ENCODE measurements around the gene OCIAD1.

Gene OCIAD1

DNA sequence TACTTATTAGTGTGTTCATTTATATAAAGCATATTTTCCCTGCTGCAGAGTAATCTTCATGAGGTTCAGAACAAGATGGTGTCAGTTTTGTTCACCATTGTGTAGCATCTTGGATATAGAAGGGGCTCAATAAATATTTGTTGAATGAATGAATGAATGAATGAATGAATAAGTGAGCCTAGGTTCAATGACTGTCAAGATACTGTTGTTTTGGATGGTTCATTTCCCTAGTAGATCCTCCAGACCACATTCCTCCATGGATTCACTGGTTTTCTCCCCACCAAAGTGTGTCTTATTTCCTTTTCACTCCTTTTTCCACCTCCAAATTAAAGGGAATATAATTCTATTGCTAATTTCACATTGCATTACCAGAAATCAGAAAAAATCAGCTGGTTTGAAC is 77.8 kb downstream of the OCIAD1 start:
- in situ Hi-C loops (cut with HindIII; ENCODE audit: low sequenced_read_pairs) = no loop called here
- no peak for DNase-seq (ENCODE audit: low read depth, low spot score)
- no peak overlapping the region for H3K4me3 ChIP-seq (ENCODE audit: low read depth, low read length)
- TF ChIP-seq, protein P1, sequence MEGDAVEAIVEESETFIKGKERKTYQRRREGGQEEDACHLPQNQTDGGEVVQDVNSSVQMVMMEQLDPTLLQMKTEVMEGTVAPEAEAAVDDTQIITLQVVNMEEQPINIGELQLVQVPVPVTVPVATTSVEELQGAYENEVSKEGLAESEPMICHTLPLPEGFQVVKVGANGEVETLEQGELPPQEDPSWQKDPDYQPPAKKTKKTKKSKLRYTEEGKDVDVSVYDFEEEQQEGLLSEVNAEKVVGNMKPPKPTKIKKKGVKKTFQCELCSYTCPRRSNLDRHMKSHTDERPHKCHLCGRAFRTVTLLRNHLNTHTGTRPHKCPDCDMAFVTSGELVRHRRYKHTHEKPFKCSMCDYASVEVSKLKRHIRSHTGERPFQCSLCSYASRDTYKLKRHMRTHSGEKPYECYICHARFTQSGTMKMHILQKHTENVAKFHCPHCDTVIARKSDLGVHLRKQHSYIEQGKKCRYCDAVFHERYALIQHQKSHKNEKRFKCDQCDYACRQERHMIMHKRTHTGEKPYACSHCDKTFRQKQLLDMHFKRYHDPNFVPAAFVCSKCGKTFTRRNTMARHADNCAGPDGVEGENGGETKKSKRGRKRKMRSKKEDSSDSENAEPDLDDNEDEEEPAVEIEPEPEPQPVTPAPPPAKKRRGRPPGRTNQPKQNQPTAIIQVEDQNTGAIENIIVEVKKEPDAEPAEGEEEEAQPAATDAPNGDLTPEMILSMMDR (IDR thresholded peaks at IDR 0.05; ENCODE audit: low read depth, low read length) = no peak

DNA sequence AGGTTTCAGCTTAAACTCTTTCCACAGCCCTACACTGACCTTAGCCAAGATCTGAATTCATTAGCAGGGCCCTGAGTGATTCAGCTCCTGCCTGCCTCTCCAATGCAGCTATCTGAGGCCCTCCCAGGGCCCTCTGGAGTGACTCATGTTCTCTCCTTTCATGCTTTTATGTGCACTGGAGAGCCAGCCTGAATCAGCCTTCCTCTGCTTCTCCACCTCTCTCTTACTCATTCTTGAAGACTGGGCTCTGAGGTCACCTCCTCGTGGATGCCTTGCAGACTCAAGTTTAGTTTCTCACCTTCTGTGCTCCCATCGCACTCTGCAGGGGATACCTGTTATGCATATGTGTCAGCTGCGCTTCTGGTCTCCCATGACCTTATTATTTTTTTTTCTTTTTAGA is 78.8 kb downstream of the OCIAD1 start:
- in situ Hi-C loops (cut with HindIII; ENCODE audit: low sequenced_read_pairs) = no loop called here
- no peak overlapping the region for H3K4me3 ChIP-seq (ENCODE audit: low read depth, low read length)
- TF ChIP-seq, protein P1 (IDR thresholded peaks at IDR 0.05; ENCODE audit: low read depth, low read length) = no peak
- DNase-seq (ENCODE audit: low read depth, low spot score) = peak; percentile 98

DNA sequence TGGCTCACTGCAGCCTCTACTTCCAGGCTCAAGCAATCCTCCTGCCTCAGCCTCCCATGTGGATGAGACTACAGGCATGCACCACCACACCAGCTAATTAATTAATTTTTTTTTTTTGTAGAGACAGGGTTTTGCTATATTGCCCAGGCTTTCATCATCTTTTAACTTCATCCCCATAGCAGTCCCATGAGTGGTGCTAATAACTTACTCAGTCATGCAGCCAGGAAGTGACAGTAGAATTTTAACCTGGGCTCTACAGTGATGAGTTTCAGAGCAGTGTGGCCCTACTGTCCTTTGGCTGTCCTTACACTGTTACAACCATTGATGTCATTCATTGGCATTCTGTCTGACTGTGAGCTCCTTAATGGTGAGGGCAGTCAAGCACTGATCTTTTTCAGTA is 79.6 kb downstream of the OCIAD1 start:
- H3K4me3 ChIP-seq (ENCODE audit: low read depth, low read length) = no peak overlapping the region
- TF ChIP-seq, protein P1 (IDR thresholded peaks at IDR 0.05; ENCODE audit: low read depth, low read length) = no peak
- in situ Hi-C loops (cut with HindIII; ENCODE audit: low sequenced_read_pairs) = no loop called here
- no peak for DNase-seq (ENCODE audit: low read depth, low spot score)
